SK-N-MC (cell line): ENCODE data around the gene NFATC1.

ENCODE experiments used
- EZH2 ChIP-seq: fragments of 200-600 bp; sonication (generic); IDR thresholded peaks from one replicate; pipeline ENCODE4 v1.6.1; 2017; ENCODE audit warnings: antibody characterized with exemption
- FOXP2 ChIP-seq: optimal IDR thresholded peaks from 2 replicates; pipeline ENCODE3; 2011; ENCODE audit warnings: mild to moderate bottlenecking, moderate library complexity; ENCODE audit not compliant: insufficient read depth; ENCODE audit errors: extremely low read length, control extremely low read depth
- POLR2AphosphoS5 ChIP-seq: IDR thresholded peaks from 2 replicates; pipeline ENCODE4 v1.6.1; 2012; ENCODE audit warnings: mild to moderate bottlenecking, low read depth, low read length, borderline replicate concordance

- no peak for TF ChIP-seq EZH2
- TF ChIP-seq POLR2AphosphoS5: no peak
- no peak for TF ChIP-seq FOXP2
Measured at GRCh38 chr18:79400091-79400590, 4.4 kb downstream of the NFATC1 start.
